Smooth muscle cell (in vitro differentiated cells): ENCODE results near the gene TSPEAR. TPM values are rescaled to one million over a fixed set of nuclear protein-coding genes. Genes with fewer than 3 reads are reported as not detected.

Experiments
- DNase-seq: peaks from one replicate; lab custom pipeline; 2025; ENCODE audit not compliant: unreplicated experiment; lab: John Stamatoyannopoulos, UW
- H2AFZ ChIP-seq: fragments of 200-600 bp; sonication (generic); 2 replicates; pipeline ENCODE4 v1.6.0; 2016; ENCODE audit warnings: antibody characterized with exemption, low read depth, mild to moderate bottlenecking
- H3F3A ChIP-seq: fragments of 200-600 bp; sonication (generic); 2 replicates; pipeline ENCODE4 v1.6.0; 2017; ENCODE audit warnings: antibody characterized with exemption, low read depth
- H3K27ac ChIP-seq: fragments of 200-600 bp; sonication (generic); 2 replicates; pipeline ENCODE4 v1.5.1; 2016; ENCODE audit warnings: low read depth, mild to moderate bottlenecking
- H3K27me3 ChIP-seq: fragments of 200-600 bp; sonication (generic); 2 replicates; pipeline ENCODE4 v1.6.1; 2016; ENCODE audit warnings: low read depth, mild to moderate bottlenecking
- H3K36me3 ChIP-seq: fragments of 200-600 bp; sonication (generic); 2 replicates; pipeline ENCODE4 v1.5.1; 2016; ENCODE audit warnings: low read depth
- H3K4me1 ChIP-seq: fragments of 200-600 bp; sonication (generic); 2 replicates; pipeline ENCODE4 v1.5.1; 2016; ENCODE audit warnings: low read depth
- H3K4me2 ChIP-seq: fragments of 200-600 bp; sonication (generic); 2 replicates; pipeline ENCODE4 v1.6.0; 2016; ENCODE audit warnings: mild to moderate bottlenecking
- H3K4me3 ChIP-seq: fragments of 200-600 bp; sonication (generic); 2 replicates; pipeline ENCODE4 v1.5.1; 2016; ENCODE audit warnings: mild to moderate bottlenecking
- H3K79me2 ChIP-seq: fragments of 200-600 bp; sonication (generic); 2 replicates; pipeline ENCODE4 v1.6.0; 2016; ENCODE audit warnings: low read depth, mild to moderate bottlenecking
- H3K9ac ChIP-seq: fragments of 200-600 bp; sonication (generic); 2 replicates; pipeline ENCODE4 v1.6.0; 2016; ENCODE audit warnings: low read depth
- H3K9me3 ChIP-seq: fragments of 200-600 bp; sonication (generic); replicated peaks from 2 replicates; pipeline ENCODE4 v1.5.1; 2016; ENCODE audit warnings: low read depth
- H4K20me1 ChIP-seq: fragments of 200-600 bp; sonication (generic); 2 replicates; pipeline ENCODE4 v1.6.0; 2016; ENCODE audit warnings: low read depth
- WGBS: methylation state at CpG from one replicate; pipeline ENCODE4 v1.1.7; 2016; ENCODE audit warnings: low lambda C conversion rate; 5-methylcytosine and 5-hydroxymethylcytosine counted together
- polyA plus RNA-seq: library from polyadenylated mRNA; unstranded; fragments of >200 nt; fragmentation: Nextera tagmentation; extraction: Ambion mirVana; gene quantifications from 2 replicates; pipeline ENCODE4 v1.2.1, GENCODE V29; 2016
- total RNA-seq: library from RNA; depleted of rRNA; stranded (reverse); fragments of >200 nt; gene quantifications from 2 replicates; pipeline ENCODE4 v1.2.3, GENCODE V29; 2014
- TF ChIP-seq, protein P1 (sequence below): fragments of 200-600 bp; sonication (generic); IDR thresholded peaks from 2 replicates; pipeline ENCODE4 v1.5.1; 2017; ENCODE audit warnings: borderline replicate concordance, mild to moderate bottlenecking, antibody characterized with exemption; ENCODE audit not compliant: insufficient read depth, poor library complexity, severe bottlenecking

TSPEAR gene
- total and polyA plus RNA-seq, 2 experiments from 2014 or later: 0.71 TPM; not detected in 1

GRCh38 chr21:44509539-44509938 lies 201.8 kb downstream of the TSPEAR start:
- Histone ChIP-seq H3F3A (no peaks in the 10 kb centered on the region), H3K9me3 (no peaks in the 10 kb centered on the region), H3K79me2 (no peaks in the 10 kb centered on the region), H3K4me1 (no peaks in the 10 kb centered on the region), H3K36me3 (no peaks in the 10 kb centered on the region), H2AFZ (no peak overlapping the region), H4K20me1 (no peaks in the 10 kb centered on the region), H3K27ac (no peak overlapping the region), H3K27me3 (no peaks in the 10 kb centered on the region), H3K4me2 (no peak overlapping the region), H3K4me3 (no peak overlapping the region), H3K9ac (no peak overlapping the region)
- TF ChIP-seq, protein P1, sequence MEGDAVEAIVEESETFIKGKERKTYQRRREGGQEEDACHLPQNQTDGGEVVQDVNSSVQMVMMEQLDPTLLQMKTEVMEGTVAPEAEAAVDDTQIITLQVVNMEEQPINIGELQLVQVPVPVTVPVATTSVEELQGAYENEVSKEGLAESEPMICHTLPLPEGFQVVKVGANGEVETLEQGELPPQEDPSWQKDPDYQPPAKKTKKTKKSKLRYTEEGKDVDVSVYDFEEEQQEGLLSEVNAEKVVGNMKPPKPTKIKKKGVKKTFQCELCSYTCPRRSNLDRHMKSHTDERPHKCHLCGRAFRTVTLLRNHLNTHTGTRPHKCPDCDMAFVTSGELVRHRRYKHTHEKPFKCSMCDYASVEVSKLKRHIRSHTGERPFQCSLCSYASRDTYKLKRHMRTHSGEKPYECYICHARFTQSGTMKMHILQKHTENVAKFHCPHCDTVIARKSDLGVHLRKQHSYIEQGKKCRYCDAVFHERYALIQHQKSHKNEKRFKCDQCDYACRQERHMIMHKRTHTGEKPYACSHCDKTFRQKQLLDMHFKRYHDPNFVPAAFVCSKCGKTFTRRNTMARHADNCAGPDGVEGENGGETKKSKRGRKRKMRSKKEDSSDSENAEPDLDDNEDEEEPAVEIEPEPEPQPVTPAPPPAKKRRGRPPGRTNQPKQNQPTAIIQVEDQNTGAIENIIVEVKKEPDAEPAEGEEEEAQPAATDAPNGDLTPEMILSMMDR: no peak
- whole genome bisulfite sequencing: 91% methylated on average over 6 of the region's 12 CpGs
- DNase-seq: no peak

GRCh38 chr21:44508711-44509445 lies 202.5 kb downstream of the TSPEAR start:
- TF ChIP-seq, protein P1: no peak
- Histone ChIP-seq H3K79me2 (no peaks in the 10 kb centered on the region), H4K20me1 (no peaks in the 10 kb centered on the region), H3K27ac (no peak overlapping the region), H3K9ac (no peak overlapping the region), H3K27me3 (no peaks in the 10 kb centered on the region), H3K36me3 (no peaks in the 10 kb centered on the region), H3K4me1 (no peaks in the 10 kb centered on the region), H3K4me3 (no peak overlapping the region), H3F3A (no peaks in the 10 kb centered on the region), H3K9me3 (no peaks in the 10 kb centered on the region), H3K4me2 (no peak overlapping the region), H2AFZ (no peak overlapping the region)
- WGBS: 95% methylated on average over 30 of the region's 30 CpGs
- no peak for DNase-seq

GRCh38 chr21:44508426-44508710 lies 203.0 kb downstream of the TSPEAR start:
- 96% methylated on average over 9 of the region's 9 CpGs for WGBS
- Histone ChIP-seq H3K4me1 (no peaks in the 10 kb centered on the region), H3K4me3 (no peak overlapping the region), H4K20me1 (no peaks in the 10 kb centered on the region), H3K9ac (no peak overlapping the region), H3F3A (no peaks in the 10 kb centered on the region), H3K4me2 (no peak overlapping the region), H3K9me3 (no peaks in the 10 kb centered on the region), H3K27me3 (no peaks in the 10 kb centered on the region), H3K79me2 (no peaks in the 10 kb centered on the region), H2AFZ (no peak overlapping the region), H3K36me3 (no peaks in the 10 kb centered on the region), H3K27ac (no peak overlapping the region)
- TF ChIP-seq, protein P1: no peak
- DNase-seq: no peak

GRCh38 chr21:44507673-44508425 lies 203.5 kb downstream of the TSPEAR start:
- Histone ChIP-seq H3K9me3 (no peaks in the 10 kb centered on the region), H4K20me1 (no peaks in the 10 kb centered on the region), H3K36me3 (no peaks in the 10 kb centered on the region), H3K27me3 (no peaks in the 10 kb centered on the region), H3K27ac (no peak overlapping the region), H3K4me3 (no peak overlapping the region), H3K4me2 (no peak overlapping the region), H3K79me2 (no peaks in the 10 kb centered on the region), H3K4me1 (no peaks in the 10 kb centered on the region), H3K9ac (no peak overlapping the region), H2AFZ (no peak overlapping the region), H3F3A (no peaks in the 10 kb centered on the region)
- DNase-seq: no peak
- TF ChIP-seq, protein P1: no peak
- WGBS: 95% methylated on average over 26 of the region's 26 CpGs
